HG03097 (cell line): Measurements from ENCODE around the gene GFAP.

Source experiments
- ATAC-seq: cut with Tn5 transposase; IDR thresholded peaks from one replicate; pipeline ENCODE4 v1.9.1; 2021; ENCODE audit not compliant: unreplicated experiment, low FRiP score

The GFAP gene

DNA sequence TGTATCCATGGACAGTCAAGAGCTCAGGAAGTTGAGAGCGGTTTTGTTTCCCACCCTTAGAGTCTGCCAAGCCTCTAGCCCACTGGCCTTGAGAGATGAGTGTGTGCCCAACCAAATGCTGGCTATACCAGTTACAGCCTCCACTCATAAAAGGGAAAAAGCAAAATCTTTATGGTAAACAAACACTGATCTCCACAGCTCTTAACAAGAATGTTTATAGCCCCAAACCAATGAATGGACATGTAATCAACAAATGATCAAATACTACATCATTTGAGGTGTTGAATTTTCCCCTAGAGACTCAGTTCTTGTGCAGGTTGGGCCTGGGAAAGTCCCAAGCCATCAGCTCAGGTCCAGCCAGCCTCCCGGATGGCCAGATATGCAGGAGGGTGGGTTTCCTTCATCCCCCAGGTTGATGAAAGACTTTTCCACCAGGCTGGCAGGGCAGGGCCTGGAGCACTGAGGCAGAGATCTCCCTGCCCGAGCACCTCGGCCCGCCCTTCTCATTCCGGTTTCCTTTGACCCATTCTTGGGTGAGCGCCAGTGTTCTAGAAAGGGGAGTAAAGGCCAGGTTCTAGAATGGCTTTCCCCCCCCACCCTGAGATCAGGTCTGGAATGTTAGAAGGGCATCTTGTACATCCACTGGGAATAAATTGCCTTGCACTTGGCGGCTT is 12.2 kb downstream of the GFAP start:
- ATAC-seq: no peak

DNA sequence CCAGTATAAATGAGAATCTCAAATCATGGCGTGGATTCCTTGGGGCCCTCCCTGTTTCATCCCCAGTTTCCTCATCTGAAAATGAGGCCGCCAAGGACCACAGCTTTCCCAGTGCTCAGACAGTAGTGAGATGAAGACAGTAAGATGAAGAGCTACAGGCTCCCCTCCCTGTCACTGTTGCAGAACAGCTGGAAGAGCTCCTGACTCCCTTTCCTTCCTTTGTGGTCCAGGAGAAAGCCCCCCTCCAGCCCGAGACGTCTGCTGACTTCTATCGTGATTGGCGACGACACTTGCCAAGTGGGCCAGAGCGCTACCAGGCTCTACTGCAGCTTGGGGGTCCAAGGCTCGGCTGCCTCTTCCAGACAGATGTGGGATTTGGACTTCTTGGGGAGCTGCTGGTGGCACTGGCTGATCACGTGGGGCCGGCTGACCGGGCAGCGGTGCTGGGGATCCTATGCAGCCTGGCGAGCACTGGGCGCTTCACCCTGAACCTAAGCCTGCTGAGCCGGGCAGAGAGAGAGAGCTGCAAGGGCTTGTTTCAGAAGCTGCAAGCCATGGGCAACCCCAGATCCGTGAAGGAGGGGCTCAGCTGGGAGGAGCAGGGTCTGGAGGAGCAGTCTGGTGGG is 13.1 kb downstream of the GFAP start:
- no peak for ATAC-seq

DNA sequence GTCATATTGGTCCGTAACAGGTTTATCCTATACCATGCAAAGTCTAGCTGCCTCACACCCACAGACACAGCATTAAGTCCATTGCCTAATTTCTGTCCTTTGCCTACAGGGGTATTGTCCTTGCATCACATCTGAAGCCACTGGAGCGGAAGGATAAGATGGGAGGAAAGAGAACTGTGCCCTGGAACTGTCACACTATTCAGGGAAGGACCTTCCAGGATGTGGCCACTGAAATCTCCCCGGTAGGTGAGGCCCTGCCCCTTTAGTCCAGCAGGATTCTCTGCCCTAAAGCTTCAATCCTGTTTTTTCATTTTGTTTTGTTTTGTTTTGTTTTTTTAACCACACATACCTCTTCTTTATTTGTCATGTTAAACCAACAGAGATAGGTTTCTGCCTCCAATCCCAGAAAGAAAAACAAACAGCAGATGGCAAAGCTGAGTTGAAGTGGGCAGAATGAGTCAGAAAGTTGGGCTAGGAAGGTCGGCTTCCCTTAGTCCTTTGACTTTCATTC is 13.8 kb downstream of the GFAP start:
- ATAC-seq: no peak

DNA sequence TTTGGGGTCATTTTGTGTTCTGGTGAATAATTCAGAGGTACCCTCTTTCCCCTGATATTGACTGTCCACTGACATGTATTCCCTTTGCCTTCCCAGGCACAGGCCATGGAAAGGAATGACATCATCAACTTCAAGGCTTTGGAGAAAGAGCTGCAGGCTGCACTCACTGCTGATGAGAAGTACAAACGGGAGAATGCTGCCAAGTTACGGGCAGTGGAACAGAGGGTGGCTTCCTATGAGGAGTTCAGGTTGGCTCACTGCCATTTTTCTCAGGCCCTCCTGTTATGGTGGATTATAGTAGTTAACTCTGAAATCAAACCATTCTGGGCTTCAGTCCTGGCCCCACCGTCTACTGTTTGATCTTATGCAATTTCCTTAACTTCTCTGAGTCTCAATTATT is 14.4 kb downstream of the GFAP start:
- ATAC-seq: no peak

DNA sequence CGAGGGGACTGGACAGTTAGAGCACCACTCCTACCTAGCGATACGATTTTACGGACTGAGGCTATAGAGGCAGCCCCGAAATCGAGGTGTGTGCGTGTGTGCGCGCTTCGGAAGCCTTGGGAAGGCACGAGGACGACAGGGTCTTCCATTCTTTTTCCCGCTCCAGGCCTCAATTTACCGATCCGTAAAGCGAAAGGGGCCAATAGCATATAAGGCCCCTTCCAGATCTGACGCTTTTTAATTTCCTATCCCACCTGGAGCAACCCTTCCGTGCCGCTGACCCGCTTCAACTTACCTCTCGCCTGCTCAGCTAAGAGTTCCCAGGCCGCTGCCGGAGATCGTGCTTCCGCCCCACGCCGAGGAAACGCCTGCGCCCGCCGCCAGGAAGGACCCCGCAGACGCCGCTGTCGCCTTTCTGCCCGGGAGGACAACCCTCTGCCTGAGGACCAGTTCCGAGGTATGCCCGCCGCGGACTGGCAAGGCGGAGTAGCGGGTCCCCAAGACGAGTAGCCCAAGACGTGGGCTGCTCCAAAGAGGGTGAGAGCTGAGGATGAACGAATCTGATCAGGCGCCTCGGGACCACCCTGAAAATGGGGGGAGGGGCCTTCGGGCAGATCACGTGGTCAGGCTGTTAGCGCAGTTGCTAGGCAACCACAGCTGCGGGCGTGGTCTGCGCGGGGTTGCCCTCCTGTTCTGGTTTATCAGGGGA is 16.1 kb downstream of the GFAP start, which contains the start of gene EFTUD2:
TSS of gene EFTUD2 (minus strand) at position 372 of the 709 bp plus-strand sequence. CDS start 4,924 bp downstream, outside the sequence.
- peak; percentile 56 for ATAC-seq

DNA sequence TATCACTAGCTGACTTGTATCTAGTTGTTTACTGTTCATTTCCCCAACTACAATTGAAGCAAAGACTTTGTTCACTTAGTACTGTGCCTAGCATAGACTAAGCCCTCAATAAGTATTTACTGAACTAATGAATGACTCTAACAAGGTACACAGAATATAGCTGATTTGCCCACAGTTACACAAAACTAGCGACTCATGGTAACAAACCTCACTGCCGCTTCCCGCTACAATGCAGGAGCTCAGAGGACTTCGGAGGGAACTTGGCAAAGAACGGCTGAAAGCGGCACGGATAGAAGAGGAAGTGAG is 16.6 kb downstream of the GFAP start:
- no peak for ATAC-seq

DNA sequence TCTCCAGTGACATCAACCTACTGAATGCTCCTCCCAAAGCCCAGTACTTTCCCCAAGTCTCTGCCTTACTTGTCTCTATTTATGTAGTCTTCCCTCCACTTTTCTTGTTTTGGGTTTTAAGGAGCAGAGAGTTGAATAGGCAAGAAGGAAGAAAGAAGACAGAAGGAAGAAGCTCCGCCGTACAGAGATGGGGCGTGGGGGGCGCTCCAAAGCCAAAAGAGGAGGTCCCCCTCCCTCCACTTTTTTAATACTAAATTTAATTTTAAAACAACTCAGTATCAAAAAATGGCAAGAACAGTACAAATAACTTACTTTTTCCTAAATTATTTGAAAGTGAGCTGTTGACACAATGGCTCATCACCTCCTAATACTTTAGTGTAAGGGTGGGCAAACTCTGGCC is 20.7 kb downstream of the GFAP start:
- ATAC-seq: no peak

GRCh38 chr17:44892250-44892649 is 23.1 kb downstream of the GFAP start:
- no peak for ATAC-seq

- ATAC-seq: no peak
These were observed 26.3 kb downstream of the GFAP start for GRCh38 chr17:44889003-44889402.

GRCh38 chr17:44887971-44888954 is 27.0 kb downstream of the GFAP start:
- ATAC-seq: no peak

- no peak for ATAC-seq
These were observed 28.3 kb downstream of the GFAP start for GRCh38 chr17:44887016-44887415.

GRCh38 chr17:44884941-44885340 is 30.4 kb downstream of the GFAP start:
- no peak for ATAC-seq

DNA sequence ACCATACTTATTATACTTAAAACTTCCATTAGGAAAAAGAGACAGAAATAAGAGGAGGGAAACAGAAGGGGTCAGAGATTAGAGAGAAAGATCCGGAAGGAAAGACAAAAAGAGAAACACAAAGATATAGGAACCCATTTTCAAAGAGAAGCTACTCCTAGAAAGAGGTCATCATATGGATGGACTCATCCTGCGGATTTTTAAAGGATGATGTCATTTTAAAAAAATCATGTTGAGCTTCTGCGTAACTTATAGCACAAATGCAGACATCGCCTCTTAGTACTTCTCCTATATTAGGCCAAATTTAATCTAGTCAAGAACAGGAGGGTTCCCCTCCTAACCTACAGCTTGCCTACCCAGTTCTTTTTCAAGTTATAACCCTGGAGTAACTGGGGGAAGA is 34.2 kb downstream of the GFAP start:
- ATAC-seq: no peak

DNA sequence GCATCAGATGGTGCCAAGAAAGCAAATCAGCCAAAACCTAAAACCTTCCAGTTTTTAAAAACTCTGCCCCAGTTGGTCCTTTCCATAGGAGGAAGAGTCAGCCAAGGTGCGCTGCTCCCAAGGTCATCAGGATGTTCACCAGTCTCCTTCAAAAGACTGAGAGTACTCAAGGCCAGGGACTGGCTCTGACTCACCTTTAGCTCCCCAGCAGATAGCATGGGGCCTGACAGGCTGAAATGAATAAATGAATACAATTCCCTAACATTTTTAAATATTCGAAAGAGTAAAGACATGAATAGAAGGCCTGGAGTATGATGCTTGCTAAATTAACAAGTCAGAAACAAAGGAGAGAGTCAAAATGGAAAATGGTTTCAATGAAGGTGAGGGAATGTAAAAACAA is 35.2 kb downstream of the GFAP start:
- ATAC-seq: no peak

DNA sequence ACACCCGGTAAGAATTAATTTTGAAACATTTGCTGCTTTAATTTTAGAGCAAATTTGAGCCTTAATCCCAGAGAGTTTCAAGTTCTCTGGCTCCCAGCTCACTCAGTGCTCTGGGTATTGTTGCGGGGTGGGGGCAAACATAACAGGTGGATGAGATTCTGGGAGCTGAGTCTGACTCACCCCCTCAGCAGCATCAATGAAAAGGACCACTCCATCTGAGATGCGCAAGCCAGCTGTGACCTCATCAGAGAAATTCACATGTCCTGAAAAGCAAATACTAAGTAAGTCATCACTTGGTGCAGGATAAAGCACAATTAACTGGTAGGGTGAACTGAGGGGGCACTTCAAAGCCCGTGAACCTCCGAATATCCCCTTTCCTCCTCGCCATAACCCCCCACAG is 35.9 kb downstream of the GFAP start:
- ATAC-seq: no peak

GRCh38 chr17:44878627-44879221 is 36.6 kb downstream of the GFAP start:
- ATAC-seq: no peak

DNA sequence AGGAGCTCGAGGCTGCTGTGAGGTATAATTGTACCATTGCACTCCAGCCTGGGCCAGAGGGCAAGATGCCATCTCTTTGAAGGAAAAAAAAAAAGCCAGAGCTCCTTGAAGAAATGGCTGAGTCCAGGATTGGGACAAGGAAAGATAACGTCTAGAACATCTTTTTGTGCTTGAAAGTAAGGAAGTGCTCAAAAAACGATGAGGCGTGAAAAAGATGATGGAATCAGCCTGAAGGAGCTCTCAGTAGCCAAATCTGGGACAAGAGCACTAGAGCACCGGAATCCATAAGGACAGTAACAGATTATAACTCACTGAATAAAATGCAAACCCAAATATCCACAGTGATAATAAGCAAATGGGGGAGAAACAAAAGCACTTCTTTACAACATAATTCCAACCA is 38.2 kb downstream of the GFAP start:
- ATAC-seq: no peak

DNA sequence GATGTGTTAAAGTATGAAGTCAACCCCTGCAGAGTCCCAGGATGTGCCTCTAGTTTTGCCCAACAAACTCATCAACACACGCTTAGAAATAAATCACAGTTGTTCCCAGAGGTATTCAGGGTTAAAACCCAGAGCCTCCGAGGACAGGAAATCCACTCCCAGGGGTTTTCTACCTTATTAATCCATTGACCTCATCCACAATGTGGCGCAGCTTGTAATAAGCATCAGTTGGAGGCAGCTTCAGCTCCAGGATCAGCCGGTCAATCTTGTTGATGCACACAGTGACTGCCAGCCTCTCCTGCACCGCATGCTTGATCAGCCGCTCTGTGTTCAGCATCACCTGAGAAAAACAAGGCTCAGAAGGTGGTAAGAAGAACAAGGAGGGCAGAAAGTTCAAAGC is 39.5 kb downstream of the GFAP start:
- ATAC-seq: no peak

- ATAC-seq: no peak
These were observed 43.0 kb downstream of the GFAP start for GRCh38 chr17:44872131-44872768.

DNA sequence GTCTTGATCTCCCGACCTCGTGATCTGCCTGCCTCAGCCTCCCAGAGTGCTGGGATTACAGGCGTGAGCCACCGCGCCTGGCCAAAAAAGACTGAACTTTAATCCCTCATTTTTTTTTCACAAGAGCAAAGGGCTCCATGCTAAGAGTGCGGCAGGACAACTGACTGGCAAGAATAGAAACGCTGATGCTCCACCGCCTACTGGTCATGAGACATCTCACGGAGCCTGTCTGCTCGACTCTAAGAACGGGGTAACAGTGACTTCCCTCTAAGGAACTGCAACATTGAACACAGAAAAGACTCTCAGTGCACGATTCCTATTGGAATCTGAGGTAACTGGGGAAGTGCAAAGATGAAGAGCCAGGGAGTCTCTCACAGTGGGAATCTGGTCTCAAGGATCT is 43.7 kb downstream of the GFAP start:
- ATAC-seq: no peak
